HUES6 (cell line): Measurements from ENCODE around the gene ST8SIA1.
"Not testable (repeated sequence)": the region's sequence is repeated elsewhere in the genome, so short reads cannot be mapped to it uniquely, and the experiment has no call there.

ENCODE experiments used
- H3K27ac ChIP-seq: 2 replicates; pipeline ENCODE4 v1.7.0; 2013; ENCODE audit warnings: low read depth, mild to moderate bottlenecking, low read length, inconsistent platforms
- H3K27me3 ChIP-seq: 2 replicates; pipeline ENCODE4 v1.6.1; 2013; ENCODE audit warnings: low read length; ENCODE audit not compliant: control insufficient read depth, insufficient read depth
- H3K36me3 ChIP-seq: 2 replicates; pipeline ENCODE4 v1.6.1; 2013; ENCODE audit warnings: low read length; ENCODE audit not compliant: control insufficient read depth, insufficient read depth
- H3K4me1 ChIP-seq: 2 replicates; pipeline ENCODE4 v1.6.1; 2013; ENCODE audit warnings: low read length; ENCODE audit not compliant: control insufficient read depth, insufficient read depth
- H3K4me3 ChIP-seq: 2 replicates; pipeline ENCODE4 v1.5.1; 2013; ENCODE audit warnings: low read depth, low read length
- H3K9ac ChIP-seq: one replicate; pipeline ENCODE4 v1.6.1; 2013; ENCODE audit warnings: mild to moderate bottlenecking, low read length
- H3K9me3 ChIP-seq: 2 replicates; pipeline ENCODE4 v1.6.1; 2013; ENCODE audit warnings: low read depth, low read length; ENCODE audit not compliant: control insufficient read depth, insufficient read depth

The ST8SIA1 gene

DNA sequence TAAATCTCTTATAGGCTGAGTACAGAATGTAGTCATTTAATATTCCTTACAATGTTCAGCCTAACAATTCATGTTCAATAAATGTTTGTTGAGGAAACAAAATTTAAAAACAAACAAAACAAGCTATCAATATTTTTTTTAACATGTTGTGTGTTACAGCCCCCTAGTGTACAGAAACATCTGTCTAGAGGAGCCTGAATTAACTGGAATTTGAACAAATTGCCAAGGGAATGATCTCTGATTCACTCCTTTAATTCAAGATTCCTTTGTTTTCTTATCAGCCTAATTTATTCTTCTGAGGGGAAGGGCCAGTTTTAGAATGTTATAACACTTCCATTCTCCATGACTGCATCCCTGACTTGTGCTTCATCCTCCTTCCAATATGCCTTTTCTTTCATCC, 161.3 kb downstream of the ST8SIA1 start:
- H3K9ac ChIP-seq = no peak overlapping the region

DNA sequence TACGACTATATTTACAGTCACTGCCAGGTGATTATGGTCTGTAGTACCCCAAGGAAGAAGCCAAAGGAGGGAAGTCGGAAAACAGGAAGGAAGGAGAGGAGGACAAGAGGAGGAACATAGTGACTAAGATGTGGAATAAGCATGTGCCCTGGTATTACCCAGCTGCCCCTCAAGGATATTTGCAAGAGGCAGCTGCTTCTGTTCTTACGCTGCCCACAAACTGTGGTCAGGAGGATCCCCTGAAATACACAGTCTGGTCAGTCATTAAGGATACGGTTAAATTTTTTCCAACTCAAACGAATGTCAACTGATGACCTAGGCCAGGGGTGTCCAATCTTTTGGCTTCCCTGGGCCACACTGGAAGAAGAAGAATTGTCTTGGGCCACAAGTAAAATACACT, 162.0 kb downstream of the ST8SIA1 start:
- Histone ChIP-seq H3K4me3 (no peak overlapping the region), H3K27me3 (no peaks in the 10 kb centered on the region), H3K9ac (no peak overlapping the region), H3K9me3 (no peaks in the 10 kb centered on the region), H3K36me3 (no peaks in the 10 kb centered on the region), H3K27ac (no peak overlapping the region), H3K4me1 (no peaks in the 10 kb centered on the region)

More for the DNA sequence above, 161.3 kb downstream of the ST8SIA1 start:
- Histone ChIP-seq H3K36me3 (no peaks in the 10 kb centered on the region), H3K27me3 (no peaks in the 10 kb centered on the region), H3K4me3 (no peak overlapping the region), H3K9me3 (no peaks in the 10 kb centered on the region), H3K27ac (no peak overlapping the region), H3K4me1 (no peaks in the 10 kb centered on the region)

DNA sequence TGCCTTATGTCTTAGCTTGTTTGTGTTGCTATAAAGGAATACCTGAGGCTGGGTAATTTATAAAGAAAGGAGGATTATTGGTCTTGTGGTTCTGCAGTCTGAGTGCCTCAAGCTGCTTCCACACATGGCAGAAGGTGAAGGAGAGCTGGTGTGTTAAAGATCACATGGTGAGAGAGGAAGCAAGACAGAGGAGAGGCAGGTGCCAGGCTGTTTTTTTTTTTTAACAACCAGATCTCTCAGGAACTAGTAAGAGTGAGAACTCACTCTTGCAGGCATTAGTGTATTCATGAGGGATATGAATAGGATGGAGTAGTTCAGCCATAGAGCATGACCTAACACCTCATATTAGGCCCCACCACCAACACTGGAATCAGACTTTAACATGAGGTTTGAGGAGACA, 165.1 kb downstream of the ST8SIA1 start:
- H3K27me3 ChIP-seq = no peaks in the 10 kb centered on the region
- no peaks in the 10 kb centered on the region for H3K36me3 ChIP-seq
- H3K27ac ChIP-seq = no peak overlapping the region
- no peak overlapping the region for H3K9ac ChIP-seq
- H3K4me3 ChIP-seq = no peak overlapping the region
- no peaks in the 10 kb centered on the region for H3K4me1 ChIP-seq
- H3K9me3 ChIP-seq = no peaks in the 10 kb centered on the region

DNA sequence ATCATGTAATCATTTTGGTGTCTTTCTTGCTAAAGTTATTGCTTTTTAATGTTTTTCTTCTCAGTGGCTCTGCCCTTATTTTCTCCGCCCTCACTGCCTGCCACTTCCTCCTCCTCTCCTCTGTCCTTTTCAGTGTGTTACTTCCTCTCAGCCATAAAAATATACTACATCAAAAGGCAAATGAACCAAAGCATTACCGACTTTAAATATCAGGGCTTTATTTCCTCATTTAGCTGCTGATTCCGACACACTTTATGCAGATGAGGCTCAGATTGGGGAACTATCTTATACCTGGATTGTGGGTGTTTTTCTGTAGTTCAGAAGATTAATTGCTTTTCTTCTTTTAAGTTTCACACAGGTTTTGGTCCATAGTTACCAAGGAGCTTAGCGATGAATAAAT, 170.4 kb downstream of the ST8SIA1 start:
- no peaks in the 10 kb centered on the region for H3K9me3 ChIP-seq
- no peaks in the 10 kb centered on the region for H3K27me3 ChIP-seq
- H3K4me3 ChIP-seq = no peak overlapping the region
- H3K36me3 ChIP-seq = no peaks in the 10 kb centered on the region
- no peak overlapping the region for H3K27ac ChIP-seq
- H3K9ac ChIP-seq = no peak overlapping the region
- H3K4me1 ChIP-seq = no peaks in the 10 kb centered on the region

DNA sequence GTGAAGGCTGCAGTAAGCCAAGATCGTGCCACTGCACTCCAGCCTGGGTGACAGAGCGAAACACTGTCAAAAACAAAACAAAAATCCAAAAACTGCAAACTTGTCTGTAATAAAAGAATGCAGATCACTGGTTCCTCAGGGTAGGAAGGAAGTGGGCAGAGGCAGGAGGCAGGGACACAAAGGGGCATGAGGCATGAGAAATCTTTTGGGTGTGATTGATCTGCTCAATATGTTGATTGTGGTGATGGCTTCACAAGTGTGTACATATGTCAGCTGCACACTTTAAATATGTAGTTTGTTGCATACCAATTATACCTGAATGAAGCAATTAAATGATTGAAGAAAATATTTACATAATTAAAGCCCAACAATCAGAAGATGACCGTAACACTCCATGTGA, 170.9 kb downstream of the ST8SIA1 start:
- H3K4me1 ChIP-seq = no peaks in the 10 kb centered on the region
- H3K4me3 ChIP-seq = no peak overlapping the region
- no peaks in the 10 kb centered on the region for H3K27me3 ChIP-seq
- H3K9me3 ChIP-seq = no peaks in the 10 kb centered on the region
- no peaks in the 10 kb centered on the region for H3K36me3 ChIP-seq
- H3K9ac ChIP-seq = no peak overlapping the region
- H3K27ac ChIP-seq = no peak overlapping the region

DNA sequence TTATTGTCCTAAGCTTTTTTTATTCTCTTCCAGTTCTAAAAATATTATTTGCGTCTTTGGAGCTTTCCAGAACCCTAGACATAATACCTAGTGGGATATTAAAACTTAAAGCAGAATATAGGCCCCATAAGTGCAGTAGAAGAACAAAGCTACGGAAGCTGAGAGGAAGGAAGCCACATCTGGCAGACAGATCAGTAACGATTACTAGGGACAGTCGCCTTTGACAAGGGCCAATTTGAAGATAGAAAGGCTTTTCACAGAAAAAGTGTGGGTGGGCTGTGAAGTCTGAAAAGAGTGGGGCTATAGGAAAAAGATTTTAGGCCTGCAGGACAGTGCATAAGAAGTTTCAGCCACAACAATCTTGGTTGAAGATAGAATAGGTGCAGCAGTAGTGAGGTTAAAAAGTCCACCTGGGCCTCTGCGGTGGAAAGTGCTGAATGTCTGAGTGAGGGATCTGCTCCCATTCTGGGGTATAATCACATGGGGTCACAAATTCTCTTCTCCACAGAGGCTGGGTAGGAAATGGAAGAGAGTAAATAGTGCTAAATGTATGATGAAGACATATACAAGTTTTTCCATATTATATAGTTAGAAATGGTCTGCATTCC, 174.0 kb downstream of the ST8SIA1 start:
- H3K9me3 ChIP-seq = no peaks in the 10 kb centered on the region
- H3K4me3 ChIP-seq = no peak overlapping the region
- no peak overlapping the region for H3K9ac ChIP-seq
- no peaks in the 10 kb centered on the region for H3K27me3 ChIP-seq
- H3K4me1 ChIP-seq = no peaks in the 10 kb centered on the region
- H3K36me3 ChIP-seq = no peaks in the 10 kb centered on the region
- H3K27ac ChIP-seq = no peak overlapping the region

DNA sequence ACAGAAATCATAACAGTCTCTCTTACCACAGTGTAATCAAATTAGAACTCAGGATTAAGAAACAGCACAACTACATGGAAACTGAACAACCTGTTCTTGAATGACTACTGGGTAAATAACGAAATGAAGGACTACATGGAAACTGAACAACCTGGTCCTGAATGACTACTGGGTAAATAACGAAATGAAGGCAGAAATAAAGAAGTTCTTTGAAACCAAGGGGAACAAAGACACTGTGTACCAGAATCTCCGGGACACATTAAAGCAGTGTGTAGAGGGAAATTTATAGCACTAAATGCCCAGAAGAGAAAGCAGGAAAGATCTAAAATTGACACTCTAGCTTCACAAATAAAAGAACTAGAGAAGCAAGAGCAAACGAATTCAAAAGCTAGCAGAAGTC, 185.2 kb downstream of the ST8SIA1 start:
- not testable (repeated sequence) for H3K27me3 ChIP-seq, H3K4me3 ChIP-seq, H3K4me1 ChIP-seq, H3K9me3 ChIP-seq, H3K9ac ChIP-seq, H3K27ac ChIP-seq, H3K36me3 ChIP-seq

DNA sequence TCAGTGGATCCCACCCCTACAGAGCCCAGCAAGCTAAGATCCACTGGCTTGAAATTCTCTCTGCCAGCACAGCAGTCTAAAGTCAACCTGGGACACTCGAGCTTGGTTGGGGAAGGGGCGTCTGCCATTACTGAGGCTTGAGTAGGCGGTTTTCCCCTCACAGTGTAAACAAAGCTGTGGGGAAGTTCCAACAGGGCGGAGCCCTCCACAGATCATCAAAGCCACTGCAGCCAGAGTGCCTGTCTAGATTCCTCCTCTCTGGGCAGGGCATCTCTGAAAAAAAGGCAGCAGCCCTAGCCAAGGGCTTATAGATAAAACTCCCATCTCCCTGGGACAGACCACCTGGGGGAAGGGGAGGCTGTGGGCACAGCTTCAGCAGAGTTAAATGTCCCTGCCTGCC, 187.8 kb downstream of the ST8SIA1 start:
- H3K27ac ChIP-seq, H3K4me3 ChIP-seq, H3K36me3 ChIP-seq, H3K9ac ChIP-seq, H3K4me1 ChIP-seq, H3K27me3 ChIP-seq, H3K9me3 ChIP-seq: not testable (repeated sequence)
